G401.6 (cell line): ENCODE results near the gene MYL9.

Experiments used
- FAIRE-seq: peaks from 2 replicates; lab custom pipeline; 2012; peaks lifted over from hg19 to GRCh38; lab: Jason Lieb, UNC

MYL9 gene

GRCh38 chr20:36526521-36527011, 14.8 kb upstream of the MYL9 start:
- FAIRE-seq, result no peak

DNA sequence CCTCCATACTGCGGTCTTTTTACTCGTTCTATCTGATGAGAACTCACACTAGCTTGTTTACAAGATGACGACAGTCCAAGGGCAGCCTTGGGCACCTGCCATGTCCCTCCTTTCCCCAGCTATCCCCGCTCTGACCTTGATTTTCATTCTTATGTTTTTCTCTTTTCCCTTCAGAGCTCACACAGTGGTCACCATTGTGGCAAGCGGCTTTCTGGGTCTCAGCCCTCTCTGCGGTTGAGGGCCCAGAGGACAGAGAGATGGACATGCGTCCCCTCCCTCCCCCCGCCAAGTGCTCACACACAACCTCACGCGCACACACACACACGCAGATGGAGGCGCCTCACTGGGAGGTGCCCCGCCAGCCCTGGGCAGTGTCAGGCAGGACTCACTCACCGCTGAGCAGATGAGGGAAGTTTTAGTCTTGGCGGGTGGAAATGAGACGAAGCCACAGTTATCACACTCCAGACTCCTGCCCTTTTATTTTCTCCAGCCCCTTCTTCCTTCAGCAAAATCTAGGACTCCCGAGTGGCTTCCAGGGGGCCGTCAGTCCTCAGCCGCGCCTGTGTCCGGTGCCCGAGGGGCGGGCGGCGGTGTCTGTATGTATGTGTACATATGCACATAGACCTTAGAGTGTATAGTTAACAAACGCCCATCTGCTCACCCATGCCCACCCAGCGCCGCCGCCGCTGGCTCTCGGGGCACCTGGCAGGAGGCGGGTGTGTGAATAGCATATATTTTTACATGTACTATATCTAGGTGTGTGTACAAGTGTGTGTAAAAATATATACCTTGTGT, 13.8 kb upstream of the MYL9 start:
- FAIRE-seq, result no peak

- no peak for FAIRE-seq
Measured at GRCh38 chr20:36528176-36528874, 13.0 kb upstream of the MYL9 start.

DNA sequence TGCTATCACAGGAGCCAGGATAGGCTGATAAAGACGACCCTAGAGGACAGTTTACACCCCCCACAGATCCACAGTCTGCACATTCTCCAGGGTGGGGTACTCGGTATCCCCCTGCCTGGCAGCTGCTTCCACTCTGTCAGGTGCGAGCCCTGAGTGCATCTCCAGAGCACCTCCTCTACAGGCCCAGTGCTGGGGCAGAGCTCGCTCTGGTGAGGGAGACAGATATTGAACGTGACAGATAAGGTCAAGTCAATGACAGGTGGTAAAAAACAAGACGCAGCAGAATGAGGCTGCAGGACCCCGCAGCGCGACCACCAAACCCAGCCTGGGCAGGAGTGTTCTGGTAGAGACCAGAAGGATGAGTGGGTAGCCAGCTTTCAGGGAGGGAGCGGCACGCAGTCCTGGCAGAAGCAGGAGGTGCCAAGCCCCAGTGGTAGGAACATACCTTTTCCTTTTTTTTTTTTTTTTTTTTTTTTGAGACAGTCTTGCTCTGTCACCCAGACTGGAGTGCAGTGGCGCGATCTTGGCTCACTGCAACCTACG, 12.4 kb upstream of the MYL9 start:
- FAIRE-seq, result no peak

- no peak for FAIRE-seq
Measured at GRCh38 chr20:36532388-36532787, 8.9 kb upstream of the MYL9 start.

DNA sequence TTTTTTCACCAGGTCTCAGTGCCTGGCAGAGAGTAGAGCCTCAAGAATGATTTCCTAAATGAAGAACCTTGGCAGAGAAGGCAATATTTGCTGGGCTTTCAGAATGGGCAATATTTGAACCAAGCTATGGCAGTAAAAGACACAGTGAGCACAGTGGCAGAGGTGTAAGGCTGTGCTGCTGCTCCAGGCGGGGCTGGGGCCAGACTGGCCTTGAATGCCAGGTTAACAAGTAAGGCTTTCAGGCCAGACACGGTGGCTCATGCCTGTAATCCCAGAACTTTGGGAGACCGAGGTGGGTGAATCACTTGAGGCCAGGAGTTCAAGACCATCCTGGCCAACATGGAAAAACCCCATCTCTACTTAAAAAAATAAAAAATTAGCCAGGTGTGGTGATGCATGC, 8.5 kb upstream of the MYL9 start:
- no peak for FAIRE-seq

- no peak for FAIRE-seq
Measured at GRCh38 chr20:36538026-36538722, 3.1 kb upstream of the MYL9 start.

DNA sequence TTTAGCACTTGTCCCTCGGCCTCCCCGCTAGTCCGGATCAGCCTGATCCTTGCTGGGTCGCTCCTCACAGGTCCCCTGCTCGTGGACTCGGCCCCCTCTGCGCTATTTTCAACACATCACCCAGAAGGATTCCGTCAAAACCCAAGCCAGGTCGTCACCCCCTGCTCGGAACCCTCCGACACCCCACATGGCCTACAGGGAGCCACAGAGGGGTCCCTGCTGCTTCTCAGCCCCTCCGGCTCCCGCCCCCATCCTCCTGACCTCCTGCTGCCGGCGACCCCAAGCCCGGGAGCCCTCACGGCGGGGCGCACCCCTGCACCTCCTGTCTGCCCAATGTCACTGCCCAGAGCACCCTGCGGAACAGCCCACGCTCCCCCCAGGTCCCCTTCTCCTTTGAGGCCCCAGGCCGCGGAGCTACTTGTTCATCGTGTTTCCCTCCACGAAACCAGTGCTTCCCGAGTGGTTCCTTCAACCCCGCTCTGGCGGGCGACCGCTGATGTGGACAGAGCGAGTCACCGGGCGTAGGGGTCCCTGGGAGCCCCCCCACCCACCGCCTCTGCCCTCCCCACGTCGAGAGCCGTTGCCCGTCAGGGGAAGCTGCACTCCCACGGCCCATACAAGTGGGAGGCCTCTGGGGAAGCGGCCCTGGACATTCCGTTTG, 638 bp upstream of the MYL9 start:
- no peak for FAIRE-seq

DNA sequence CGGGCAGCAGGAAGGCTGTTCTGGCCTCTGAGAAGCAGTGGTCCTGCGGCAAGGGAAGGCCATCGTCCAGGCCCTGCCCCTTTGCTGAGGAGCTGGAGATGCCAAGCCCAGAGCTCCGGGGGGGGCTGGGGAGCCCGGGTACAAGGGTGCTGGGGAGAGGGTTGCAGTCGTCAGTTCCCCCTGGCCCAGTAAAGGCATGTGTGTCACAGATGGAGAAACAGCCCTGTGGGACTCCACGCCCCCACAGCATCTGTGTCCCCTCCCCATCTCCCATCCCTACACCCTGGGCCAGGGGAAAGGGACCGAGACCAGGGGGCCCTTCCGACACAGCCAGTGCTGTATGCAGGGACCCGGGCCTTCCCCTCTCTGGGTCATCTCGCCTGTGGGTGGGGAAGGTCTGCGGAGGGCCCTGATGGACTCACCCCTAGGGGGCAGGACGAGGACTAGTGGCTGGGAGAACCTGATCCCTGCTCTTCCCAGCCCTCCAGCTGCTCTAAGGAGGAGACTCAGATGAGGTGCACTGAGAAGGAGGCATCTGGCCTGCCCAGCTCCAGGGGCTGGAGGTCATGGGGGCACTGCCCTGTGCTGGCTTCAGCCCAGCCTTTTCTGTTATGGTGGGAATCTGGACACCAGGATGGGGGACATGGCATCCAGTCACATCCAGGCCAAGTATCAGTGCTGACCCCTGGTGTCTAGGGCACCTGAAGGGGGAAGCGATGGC, 609 bp downstream of the MYL9 start:
- FAIRE-seq, result no peak

DNA sequence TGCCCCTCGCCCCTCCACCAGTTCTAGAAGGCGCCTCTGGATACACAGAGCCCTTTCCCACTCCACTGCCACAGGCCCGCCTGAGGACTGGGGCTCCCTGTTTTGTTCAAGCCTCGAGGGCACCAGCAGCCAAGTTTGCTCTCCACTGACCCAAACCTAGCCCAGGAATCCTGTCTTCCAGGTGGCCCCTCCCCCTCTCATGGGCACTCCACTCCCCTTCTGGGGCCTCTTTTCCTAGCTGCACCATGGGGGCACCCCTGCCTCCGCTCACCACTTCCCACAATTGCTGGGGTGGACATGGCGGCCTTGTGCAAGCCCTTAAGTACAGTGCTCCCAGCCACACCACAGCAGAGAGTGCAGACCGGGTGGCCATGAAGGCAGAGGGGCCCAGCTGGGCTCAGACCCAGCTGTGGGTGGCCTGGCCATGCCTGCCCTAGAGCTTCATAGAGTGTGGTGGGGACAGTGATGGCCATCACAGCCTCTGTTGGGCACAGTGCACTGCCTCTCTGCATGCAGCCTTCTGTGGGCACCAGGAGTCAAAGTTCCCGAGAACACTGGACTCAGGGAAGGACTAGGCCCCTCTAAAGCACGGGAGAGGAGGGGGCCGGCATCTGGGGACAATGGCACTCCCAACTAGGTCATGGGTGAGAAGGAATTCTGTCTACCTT, 1.3 kb downstream of the MYL9 start:
- no peak for FAIRE-seq

- no peak for FAIRE-seq
Measured at GRCh38 chr20:36543184-36544133, 2.1 kb downstream of the MYL9 start.

GRCh38 chr20:36544134-36545018, 3.1 kb downstream of the MYL9 start:
- no peak for FAIRE-seq

GRCh38 chr20:36546111-36546736, 4.9 kb downstream of the MYL9 start:
- no peak for FAIRE-seq

GRCh38 chr20:36547186-36548005, 6.1 kb downstream of the MYL9 start:
- FAIRE-seq, result no peak

DNA sequence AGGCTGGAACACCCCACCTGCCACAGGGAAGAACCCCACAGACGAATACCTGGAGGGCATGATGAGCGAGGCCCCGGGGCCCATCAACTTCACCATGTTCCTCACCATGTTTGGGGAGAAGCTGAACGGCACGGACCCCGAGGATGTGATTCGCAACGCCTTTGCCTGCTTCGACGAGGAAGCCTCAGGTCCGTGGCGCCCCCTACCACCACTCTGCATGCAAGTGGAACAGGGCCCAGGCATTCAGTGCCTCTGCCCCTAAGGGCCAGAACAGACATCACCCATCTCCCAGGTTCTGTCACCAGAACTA, 6.6 kb downstream of the MYL9 start:
- no peak for FAIRE-seq

GRCh38 chr20:36548704-36549627, 7.6 kb downstream of the MYL9 start:
- no peak for FAIRE-seq

- no peak for FAIRE-seq
Measured at GRCh38 chr20:36549628-36549941, 8.3 kb downstream of the MYL9 start.
